Measurements from ENCODE around the gene NAA25.
"Not testable (repeated sequence)": the region's sequence is repeated elsewhere in the genome, so short reads cannot be mapped to it uniquely, and the experiment has no call there.

Gene NAA25

GRCh38 chr12:112007945-112008344 is 100.6 kb downstream of the NAA25 start:
- DNase-seq, result no peak

- no peak for DNase-seq
Observed at GRCh38 chr12:112005419-112006395, 102.9 kb downstream of the NAA25 start.

- DNase-seq, result no peak
Observed at GRCh38 chr12:112004041-112004440, 104.5 kb downstream of the NAA25 start.

- no peak for DNase-seq
Observed at GRCh38 chr12:112001576-112001975, 107.0 kb downstream of the NAA25 start.

GRCh38 chr12:112000820-112001219 is 107.8 kb downstream of the NAA25 start:
- no peak for DNase-seq

GRCh38 chr12:111999129-111999528 is 109.5 kb downstream of the NAA25 start:
- DNase-seq, result not testable (repeated sequence)

GRCh38 chr12:111998015-111998414 is 110.6 kb downstream of the NAA25 start:
- DNase-seq, result no peak

GRCh38 chr12:111997300-111997699 is 111.3 kb downstream of the NAA25 start:
- no peak for DNase-seq

GRCh38 chr12:111995782-111996480 is 112.7 kb downstream of the NAA25 start:
- no peak for DNase-seq

GRCh38 chr12:111994211-111995111 is 114.1 kb downstream of the NAA25 start:
- not testable (repeated sequence) for DNase-seq

- no peak for DNase-seq
Observed at GRCh38 chr12:111993292-111994150, 115.1 kb downstream of the NAA25 start.

- no peak for DNase-seq
Observed at GRCh38 chr12:111992464-111992863, 116.1 kb downstream of the NAA25 start.

GRCh38 chr12:111991946-111992345 is 116.6 kb downstream of the NAA25 start:
- DNase-seq, result no peak

GRCh38 chr12:111991535-111991934 is 117.0 kb downstream of the NAA25 start:
- DNase-seq, result no peak

- no peak for DNase-seq
Observed at GRCh38 chr12:111984820-111985219, 123.8 kb downstream of the NAA25 start.

GRCh38 chr12:111981987-111982386 is 126.6 kb downstream of the NAA25 start:
- DNase-seq, result no peak

- DNase-seq, result no peak
Observed at GRCh38 chr12:111980598-111980997, 128.0 kb downstream of the NAA25 start.

- DNase-seq, result no peak
Observed at GRCh38 chr12:111978545-111978944, 130.0 kb downstream of the NAA25 start.

GRCh38 chr12:111976860-111977259 is 131.7 kb downstream of the NAA25 start:
- DNase-seq, result no peak

Data from stimulated activated naive CD4-positive, alpha-beta T cell treated with Interleukin-2 at 50 U/mL for 16 hours (primary cell).